ENCODE measurements around the gene OLIG2.

GRCh38 chr21:33047231-33047630 lies 21.5 kb downstream of the OLIG2 start:
- TF ChIP-seq, protein P1, sequence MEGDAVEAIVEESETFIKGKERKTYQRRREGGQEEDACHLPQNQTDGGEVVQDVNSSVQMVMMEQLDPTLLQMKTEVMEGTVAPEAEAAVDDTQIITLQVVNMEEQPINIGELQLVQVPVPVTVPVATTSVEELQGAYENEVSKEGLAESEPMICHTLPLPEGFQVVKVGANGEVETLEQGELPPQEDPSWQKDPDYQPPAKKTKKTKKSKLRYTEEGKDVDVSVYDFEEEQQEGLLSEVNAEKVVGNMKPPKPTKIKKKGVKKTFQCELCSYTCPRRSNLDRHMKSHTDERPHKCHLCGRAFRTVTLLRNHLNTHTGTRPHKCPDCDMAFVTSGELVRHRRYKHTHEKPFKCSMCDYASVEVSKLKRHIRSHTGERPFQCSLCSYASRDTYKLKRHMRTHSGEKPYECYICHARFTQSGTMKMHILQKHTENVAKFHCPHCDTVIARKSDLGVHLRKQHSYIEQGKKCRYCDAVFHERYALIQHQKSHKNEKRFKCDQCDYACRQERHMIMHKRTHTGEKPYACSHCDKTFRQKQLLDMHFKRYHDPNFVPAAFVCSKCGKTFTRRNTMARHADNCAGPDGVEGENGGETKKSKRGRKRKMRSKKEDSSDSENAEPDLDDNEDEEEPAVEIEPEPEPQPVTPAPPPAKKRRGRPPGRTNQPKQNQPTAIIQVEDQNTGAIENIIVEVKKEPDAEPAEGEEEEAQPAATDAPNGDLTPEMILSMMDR (IDR thresholded peaks at IDR 0.05; ENCODE audit: extremely low read depth in 1 of 2, insufficient read depth in 1 of 2, low read depth in 1 of 2, low read length in 2 of 2), result no peak
- no peak for TF ChIP-seq EZH2 (IDR thresholded peaks at IDR 0.05; ENCODE audit: borderline replicate concordance, low read depth, low read length, severe bottlenecking)
- TF ChIP-seq POLR2A (IDR thresholded peaks at IDR 0.05; ENCODE audit: low read depth, low read length), result no peak
- no peak for TF ChIP-seq POLR2AphosphoS5 (IDR thresholded peaks at IDR 0.05; ENCODE audit: insufficient read depth, low read depth, low read length)
- no peak for TF ChIP-seq JUN (IDR thresholded peaks at IDR 0.05; ENCODE audit: borderline replicate concordance, insufficient read depth, insufficient read length, low read depth)
- TF ChIP-seq MYC (IDR thresholded peaks at IDR 0.05; ENCODE audit: low read depth, low read length), result no peak
- TF ChIP-seq MAX (IDR thresholded peaks at IDR 0.05; ENCODE audit: insufficient read depth, insufficient read length), result no peak
- no peak for TF ChIP-seq GATA2 (IDR thresholded peaks at IDR 0.05; ENCODE audit: insufficient read depth, insufficient read length, low read depth, low read length)
- TF ChIP-seq FOS (IDR thresholded peaks at IDR 0.05; ENCODE audit: borderline replicate concordance, insufficient read depth, low read length), result no peak

All from endothelial cell of umbilical vein (primary cell).